NCI-H2171 (cell line): Measurements from ENCODE around the gene PDCL3.

Experiments
- DNase-seq: peaks from one replicate; lab custom pipeline; 2025; lab: John Stamatoyannopoulos, UW

The PDCL3 gene

DNA sequence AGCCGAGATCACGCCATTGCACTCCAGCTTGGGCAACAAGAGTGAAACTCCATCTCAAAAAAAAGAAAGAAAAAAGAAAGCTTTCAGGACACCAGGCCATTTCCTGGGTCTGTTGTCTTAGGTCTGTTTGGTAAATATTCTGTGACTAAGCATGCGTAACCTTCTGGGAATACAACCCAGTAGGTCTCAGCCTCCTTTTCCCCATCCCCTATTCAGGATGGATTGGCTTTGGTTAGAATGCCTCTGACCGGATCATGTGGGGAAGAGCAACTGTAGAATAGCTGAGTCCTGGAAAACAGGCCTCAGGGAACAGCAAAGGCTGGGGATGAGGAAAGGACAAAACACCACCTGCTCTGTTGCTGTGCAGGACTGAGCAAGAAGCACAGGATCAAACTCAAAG is 1.6 kb upstream of the PDCL3 start:
- DNase-seq, result no peak

DNA sequence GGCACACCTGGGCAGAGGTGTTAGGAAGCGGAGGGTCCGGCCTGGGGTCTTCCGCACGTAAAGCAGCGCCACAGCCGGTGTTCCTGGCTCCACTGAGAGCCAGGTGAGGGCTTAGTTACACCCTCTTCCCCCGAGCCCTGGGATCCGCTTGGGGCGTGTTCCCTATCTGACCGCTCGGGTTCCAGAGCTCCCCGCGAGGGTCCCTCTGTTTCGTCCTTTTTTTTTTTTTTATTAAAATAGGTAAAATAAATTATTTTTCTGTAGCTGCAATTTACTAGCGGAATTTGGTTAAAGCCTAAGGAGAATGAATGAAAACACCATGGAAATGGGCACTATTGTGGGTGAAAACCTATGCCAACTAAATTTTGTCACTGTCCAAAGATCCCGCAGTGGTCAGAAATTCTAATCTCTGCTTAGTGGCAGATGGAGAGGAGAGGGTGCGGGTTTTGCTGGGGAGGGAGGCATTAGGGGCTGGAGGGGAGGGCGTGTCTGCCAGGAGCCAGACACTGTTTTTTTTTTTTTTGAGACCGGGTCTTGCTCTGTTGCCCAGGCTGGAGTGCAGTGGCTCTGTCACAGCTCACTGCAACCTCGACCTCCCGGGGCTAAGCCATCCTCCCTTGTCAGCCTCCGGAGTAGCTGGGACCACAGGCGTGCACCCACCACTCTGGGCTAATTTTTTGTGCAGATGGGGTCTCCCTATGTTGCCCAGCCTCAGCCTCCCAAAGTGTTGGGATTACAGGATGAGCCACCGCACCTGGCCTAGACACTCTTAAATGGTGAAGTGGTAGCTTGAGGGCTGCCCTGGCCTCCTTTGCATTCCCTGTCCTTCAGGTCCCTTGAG is 834 bp downstream of the PDCL3 start:
- no peak for DNase-seq

DNA sequence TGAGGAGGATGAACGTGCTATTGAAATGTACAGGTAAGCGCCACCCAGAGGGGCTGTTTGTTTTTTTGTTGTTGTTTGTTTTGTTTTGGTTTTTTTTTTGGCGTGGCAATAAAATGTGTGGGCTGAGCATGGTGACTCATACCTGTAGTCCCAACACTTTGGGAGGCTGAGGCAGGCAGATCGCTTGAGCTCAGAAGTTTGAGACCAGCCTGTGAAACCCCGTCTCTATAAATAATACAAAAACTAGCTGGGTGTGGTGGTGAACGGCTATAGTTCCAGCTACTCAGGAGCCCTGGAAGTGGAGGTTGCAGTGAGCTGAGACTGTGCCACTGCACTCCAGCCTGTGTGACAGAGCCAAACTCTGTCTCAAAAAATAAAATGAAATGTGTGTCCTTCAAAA is 6.2 kb downstream of the PDCL3 start:
- DNase-seq, result no peak

DNA sequence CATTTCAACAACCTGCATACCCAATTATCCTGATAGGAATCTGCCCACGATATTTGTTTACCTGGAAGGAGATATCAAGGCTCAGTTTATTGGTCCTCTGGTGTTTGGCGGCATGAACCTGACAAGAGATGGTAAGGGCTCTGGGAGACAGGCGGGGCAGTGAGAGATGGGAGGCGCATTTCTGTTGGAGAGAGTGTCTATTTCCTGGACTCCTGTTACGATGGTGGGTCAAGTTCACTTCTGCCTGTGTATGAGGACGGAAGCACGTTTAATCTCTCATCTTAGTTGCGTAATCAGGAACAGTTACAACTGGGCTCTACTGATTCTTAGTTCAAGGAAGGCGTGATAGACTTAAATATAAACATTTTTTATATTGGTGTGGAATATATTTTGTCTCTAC is 8.9 kb downstream of the PDCL3 start:
- no peak for DNase-seq

GRCh38 chr2:100577777-100578176 is 15.0 kb downstream of the PDCL3 start:
- DNase-seq, result no peak

GRCh38 chr2:100580367-100581276 is 17.8 kb downstream of the PDCL3 start:
- no peak for DNase-seq

DNA sequence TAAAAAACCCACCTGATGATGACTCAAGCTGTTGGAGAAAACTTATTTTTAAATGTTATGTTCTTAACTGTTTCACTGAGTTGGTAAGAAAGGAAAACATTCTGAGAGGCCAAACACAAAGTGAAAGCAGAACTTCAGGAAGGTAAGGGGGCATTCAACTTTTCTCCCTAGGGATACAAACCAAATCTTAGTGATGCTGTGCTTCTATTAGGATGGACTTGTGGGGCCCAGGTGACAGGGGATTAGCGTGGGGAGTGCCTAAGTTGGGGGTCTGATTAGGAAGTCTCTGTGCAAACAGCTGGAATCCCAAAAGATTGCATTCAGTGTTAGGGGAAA is 18.5 kb downstream of the PDCL3 start:
- no peak for DNase-seq

- no peak for DNase-seq
Measured at GRCh38 chr2:100584816-100585215, 22.0 kb downstream of the PDCL3 start.

DNA sequence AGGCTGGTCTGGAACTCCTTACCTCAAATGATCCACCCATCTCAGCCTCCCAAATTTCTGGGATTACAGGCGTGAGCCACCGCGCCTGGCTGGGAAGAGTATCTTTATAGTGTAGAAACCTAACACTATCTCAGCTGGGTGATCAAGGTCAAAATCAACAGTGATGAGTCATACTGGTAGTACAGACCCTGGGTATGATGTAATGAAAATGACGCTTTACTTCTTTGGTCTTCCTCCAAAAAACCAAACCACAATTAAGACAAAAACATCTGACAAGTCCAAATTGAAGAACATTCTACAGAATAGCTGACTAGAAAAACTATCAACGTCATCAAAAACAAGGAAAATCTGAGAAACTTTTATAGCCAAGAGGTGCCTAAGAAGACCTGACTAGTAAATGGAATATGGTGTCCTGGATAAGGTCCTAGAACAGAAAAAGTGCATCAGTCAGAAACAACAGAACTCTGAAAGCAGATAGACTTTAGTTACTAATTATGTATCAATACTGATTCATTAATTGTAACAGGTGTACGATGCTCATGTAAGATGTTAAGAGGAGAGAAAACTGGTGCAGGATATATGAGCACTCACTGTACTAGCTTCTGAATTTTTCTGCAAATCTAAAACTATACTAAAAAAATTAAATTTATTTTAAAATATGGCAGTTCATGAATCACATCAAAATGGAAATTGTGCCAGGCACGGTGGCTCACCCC is 25.4 kb downstream of the PDCL3 start:
- DNase-seq, result no peak

- no peak for DNase-seq
Measured at GRCh38 chr2:100589527-100589926, 26.7 kb downstream of the PDCL3 start.

DNA sequence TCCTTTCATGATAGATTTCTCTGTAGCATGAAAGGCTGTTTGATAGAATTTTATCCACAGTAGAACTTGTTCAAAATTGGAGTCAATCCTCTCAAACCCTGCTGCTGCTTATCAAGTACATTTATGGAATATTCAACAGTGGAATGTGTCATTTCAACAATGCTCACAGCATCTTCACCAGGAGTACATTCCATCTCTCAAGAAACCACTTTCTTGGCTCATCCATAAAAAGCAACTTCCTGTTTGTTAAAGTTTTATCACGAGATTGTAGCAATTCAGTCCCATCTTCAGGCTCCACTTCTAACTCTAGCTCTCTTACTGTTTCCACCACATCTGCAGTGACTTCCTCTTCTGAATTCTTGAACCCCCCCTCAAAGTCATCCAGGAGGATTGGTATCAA is 29.4 kb downstream of the PDCL3 start:
- DNase-seq, result no peak

- no peak for DNase-seq
Measured at GRCh38 chr2:100596465-100596864, 33.7 kb downstream of the PDCL3 start.

- DNase-seq, result no peak
Measured at GRCh38 chr2:100599566-100599965, 36.8 kb downstream of the PDCL3 start.

DNA sequence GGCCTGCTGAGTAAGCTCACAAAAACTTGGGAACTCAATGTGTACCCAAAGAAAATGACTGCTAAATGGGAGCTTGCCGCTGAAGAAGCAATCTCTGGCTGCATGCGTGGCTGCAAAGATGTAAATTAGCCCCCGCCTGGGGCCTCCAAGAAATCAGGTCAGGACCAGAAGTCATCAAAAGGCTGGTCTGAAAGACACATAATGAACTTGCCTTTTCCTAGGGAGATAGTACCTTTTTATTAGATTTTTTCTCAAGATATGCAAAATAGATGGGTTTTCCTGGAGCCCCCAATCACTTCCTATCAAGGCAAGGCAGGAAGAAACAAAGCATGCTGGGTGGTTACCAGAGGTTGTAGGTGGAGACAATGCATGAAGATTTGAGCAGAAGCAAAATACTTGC is 38.9 kb downstream of the PDCL3 start:
- DNase-seq, result no peak

- no peak for DNase-seq
Measured at GRCh38 chr2:100603414-100603813, 40.6 kb downstream of the PDCL3 start.

DNA sequence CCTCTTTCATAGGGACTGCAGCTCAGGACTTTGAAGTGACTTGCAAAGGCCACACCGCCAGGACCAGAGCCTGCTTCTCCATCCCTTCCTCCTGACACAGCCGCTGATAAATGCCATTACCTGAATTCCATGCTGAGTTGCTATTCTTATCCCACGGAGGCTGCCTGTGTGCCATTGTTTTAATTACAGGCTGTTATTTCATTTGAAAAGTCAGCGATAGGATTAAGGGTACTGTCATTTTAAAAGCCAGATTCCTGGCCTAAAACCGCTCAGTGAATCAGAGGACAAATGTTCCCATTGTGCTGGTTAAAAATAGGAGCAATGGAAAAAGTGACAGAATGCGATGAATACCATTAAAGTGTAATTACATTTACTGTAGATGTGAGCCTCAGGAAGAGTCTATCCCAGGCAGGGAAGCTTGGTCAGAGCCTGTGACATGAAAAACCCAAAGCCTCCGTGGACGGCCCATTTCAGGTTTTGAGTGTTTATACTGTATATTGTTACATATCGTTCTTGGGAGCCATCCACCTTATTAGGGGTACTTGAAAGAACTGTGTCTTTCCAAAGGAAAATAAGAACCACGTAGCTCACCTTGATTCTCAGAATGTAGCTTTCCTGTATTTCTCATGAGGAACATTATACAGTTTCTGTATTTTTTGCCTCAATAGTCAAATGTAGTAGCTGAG is 41.3 kb downstream of the PDCL3 start:
- DNase-seq, result no peak

DNA sequence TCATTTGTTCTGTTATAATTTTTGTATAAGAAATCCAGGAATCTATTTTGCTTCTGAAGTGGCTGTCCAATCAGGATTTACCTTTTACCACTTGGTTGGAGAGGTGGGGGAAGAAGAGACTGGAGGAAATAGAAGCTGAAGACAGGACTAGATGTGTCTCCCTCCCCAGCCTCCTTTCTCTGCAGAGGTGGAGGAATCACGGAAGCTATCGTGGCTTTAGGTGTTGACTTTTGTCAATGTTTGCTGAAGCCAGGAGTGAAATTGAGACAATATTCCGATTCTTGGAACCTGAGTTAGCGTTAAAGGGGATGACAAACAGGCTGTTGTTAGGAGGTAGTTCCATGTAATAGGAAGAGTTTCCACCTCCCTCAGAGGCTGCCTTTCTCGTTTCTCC is 43.5 kb downstream of the PDCL3 start:
- DNase-seq, result no peak

GRCh38 chr2:100606726-100607343 is 44.0 kb downstream of the PDCL3 start:
- no peak for DNase-seq

GRCh38 chr2:100610381-100610831 is 47.6 kb downstream of the PDCL3 start:
- DNase-seq, result peak; percentile 17

DNA sequence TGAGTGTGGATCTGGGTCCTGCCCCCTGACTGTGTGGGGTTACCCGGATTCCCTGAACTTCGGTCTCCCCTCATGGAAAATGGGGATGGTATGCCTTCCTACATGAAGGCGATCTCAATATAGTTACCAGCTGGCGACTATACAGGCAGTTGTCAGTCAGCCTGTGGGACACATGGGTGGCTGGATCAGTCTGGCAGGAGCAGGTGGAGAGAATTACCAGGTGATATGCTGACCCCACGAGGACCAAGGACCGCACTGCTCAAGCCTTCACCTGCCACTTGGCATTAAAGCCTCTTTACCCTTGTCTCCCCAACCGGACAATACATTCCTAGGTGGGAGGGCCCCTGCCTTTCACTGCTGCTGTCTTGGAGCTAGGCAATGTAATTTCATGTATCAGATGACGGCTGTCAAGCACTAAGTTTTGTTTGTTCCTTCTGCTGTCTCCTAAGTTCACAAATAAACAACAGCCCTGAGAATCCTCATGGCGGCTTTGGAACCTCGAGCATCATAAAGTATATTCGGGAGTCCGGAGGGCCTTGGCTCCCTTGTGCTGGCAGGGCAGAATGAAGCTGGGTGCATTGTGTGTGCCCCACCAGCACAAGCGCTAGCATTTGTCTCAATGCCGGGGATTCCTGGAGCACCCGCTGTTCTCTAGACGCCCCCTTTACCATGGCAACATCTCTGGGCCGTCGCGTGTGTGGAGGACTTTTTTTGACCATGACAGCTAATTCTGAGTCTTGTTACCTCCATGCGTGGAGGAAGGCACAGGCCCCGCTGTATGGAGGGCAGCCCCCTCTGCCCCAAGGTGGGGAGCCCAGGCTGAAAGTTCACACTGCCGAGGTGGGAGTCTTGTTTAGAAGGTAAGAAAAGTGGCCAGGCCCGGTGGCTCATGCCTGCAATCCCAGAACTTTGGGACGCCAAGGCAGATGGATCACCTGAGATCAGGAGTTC is 48.6 kb downstream of the PDCL3 start:
- DNase-seq, result no peak
